Muscle of leg (tissue), 11 donors: ENCODE results near the gene CACNA2D2. TPM values are rescaled to one million over a fixed set of nuclear protein-coding genes. Genes with fewer than 3 reads are reported as not detected.

Source experiments
- DNase-seq: peaks from one replicate; pipeline ENCODE4 v3.0.0; 2013
- H3K27ac ChIP-seq: one replicate; pipeline ENCODE4 v1.5.1; 2013; ENCODE audit warnings: mild to moderate bottlenecking, low read length, control low read depth
- H3K27me3 ChIP-seq: one replicate; pipeline ENCODE4 v1.6.1; 2013; ENCODE audit warnings: low read length; ENCODE audit not compliant: control insufficient read depth, insufficient read depth
- H3K36me3 ChIP-seq: one replicate; pipeline ENCODE4 v1.6.1; 2013; ENCODE audit warnings: low read length; ENCODE audit not compliant: control insufficient read depth, insufficient read depth
- H3K4me1 ChIP-seq: one replicate; pipeline ENCODE4 v1.6.1; 2013; ENCODE audit warnings: low read length; ENCODE audit not compliant: control insufficient read depth, insufficient read depth
- H3K4me3 ChIP-seq: one replicate; pipeline ENCODE4 v1.5.1; 2013; ENCODE audit warnings: low read length, control low read depth
- H3K9me3 ChIP-seq: replicated peaks from 2 replicates; pipeline ENCODE4 v1.6.1; 2013; ENCODE audit warnings: low read depth, low read length; ENCODE audit not compliant: control insufficient read depth
- WGBS: methylation state at CpG from one replicate; pipeline ENCODE4 v1.1.5; 2013; ENCODE audit warnings: missing lambda C conversion rate; ENCODE audit not compliant: insufficient coverage; 5-methylcytosine and 5-hydroxymethylcytosine counted together
- polyA plus RNA-seq, 8 donors: library from polyadenylated mRNA; unstranded; fragments of 120-200 nt; gene quantifications; one replicate each; pipeline versions ENCODE4 v1.2.1 to v1.2.3, GENCODE V29; 2013; ENCODE audit warnings: inconsistent platforms in 1 of 8, low replicate concordance in 1 of 8; ENCODE audit not compliant: insufficient read length in 8 of 8, insufficient read depth in 1 of 8
- total RNA-seq: library from RNA; stranded (reverse); fragments of 120-200 nt; gene quantifications from one replicate; pipeline ENCODE4 v1.2.4, GENCODE V29; 2013

Gene CACNA2D2
- total and polyA plus RNA-seq, 9 donors, result 3.0 to 12.6 (median 9.3) TPM

- no peak for DNase-seq
Observed at GRCh38 chr3:50467919-50468318, 35.5 kb downstream of the CACNA2D2 start.

GRCh38 chr3:50466177-50466576, 37.3 kb downstream of the CACNA2D2 start:
- Histone ChIP-seq H3K4me3 (no peak overlapping the region), H3K36me3 (no peaks in the 10 kb centered on the region), H3K27me3 (no peaks in the 10 kb centered on the region), H3K4me1 (peaks cover 3% of the 10 kb centered on the region), H3K27ac (no peak overlapping the region), H3K9me3 (no peaks in the 10 kb centered on the region)
- DNase-seq, result no peak
- WGBS, result 68% methylated on average over 5 of the region's 6 CpGs

More at GRCh38 chr3:50467919-50468318, 35.5 kb downstream of the CACNA2D2 start:
- Histone ChIP-seq H3K4me1 (peaks cover 6% of the 10 kb centered on the region), H3K27ac (no peak overlapping the region), H3K27me3 (no peaks in the 10 kb centered on the region), H3K4me3 (no peak overlapping the region), H3K9me3 (no peaks in the 10 kb centered on the region), H3K36me3 (no peaks in the 10 kb centered on the region)
- WGBS, result 58% methylated on average over 5 of the region's 10 CpGs

- Histone ChIP-seq H3K4me1 (peaks cover 3% of the 10 kb centered on the region), H3K9me3 (no peaks in the 10 kb centered on the region), H3K36me3 (no peaks in the 10 kb centered on the region), H3K27me3 (no peaks in the 10 kb centered on the region), H3K4me3 (no peak overlapping the region), H3K27ac (no peak overlapping the region)
- DNase-seq, result no peak
- WGBS, result 67% methylated on average over 2 of the region's 6 CpGs
Observed at GRCh38 chr3:50464569-50464968, 38.9 kb downstream of the CACNA2D2 start.

GRCh38 chr3:50459785-50460184, 43.6 kb downstream of the CACNA2D2 start:
- H3K4me3 ChIP-seq, result no peak overlapping the region
- H3K9me3 ChIP-seq, result no peaks in the 10 kb centered on the region
- no peaks in the 10 kb centered on the region for H3K27me3 ChIP-seq
- H3K27ac ChIP-seq, result no peak overlapping the region
- no peak for DNase-seq
- no peaks in the 10 kb centered on the region for H3K36me3 ChIP-seq
- peaks cover 14% of the 10 kb centered on the region for H3K4me1 ChIP-seq
- WGBS, result no CpG with 5 or more reads among the region's 3 CpGs

GRCh38 chr3:50457988-50458387, 45.4 kb downstream of the CACNA2D2 start:
- no peak overlapping the region for H3K4me3 ChIP-seq
- no peaks in the 10 kb centered on the region for H3K9me3 ChIP-seq
- H3K27me3 ChIP-seq, result no peaks in the 10 kb centered on the region
- no peaks in the 10 kb centered on the region for H3K36me3 ChIP-seq
- no peak overlapping the region for H3K27ac ChIP-seq
- peaks cover 23% of the 10 kb centered on the region for H3K4me1 ChIP-seq
- DNase-seq, result no peak
- WGBS, result 83% methylated on average over 6 of the region's 7 CpGs

- Histone ChIP-seq H3K9me3 (no peaks in the 10 kb centered on the region), H3K4me1 (peaks cover 28% of the 10 kb centered on the region), H3K27ac (no peak overlapping the region), H3K27me3 (no peaks in the 10 kb centered on the region), H3K4me3 (no peak overlapping the region), H3K36me3 (no peaks in the 10 kb centered on the region)
- DNase-seq, result no peak
- 63% methylated on average over 19 of the region's 31 CpGs for WGBS
Observed at GRCh38 chr3:50455161-50456018, 48.0 kb downstream of the CACNA2D2 start.

- Histone ChIP-seq H3K27ac (no peak overlapping the region), H3K27me3 (no peaks in the 10 kb centered on the region), H3K9me3 (no peaks in the 10 kb centered on the region), H3K4me1 (peaks cover 33% of the 10 kb centered on the region), H3K36me3 (no peaks in the 10 kb centered on the region), H3K4me3 (no peak overlapping the region)
- 56% methylated on average over 5 of the region's 10 CpGs for WGBS
- DNase-seq, result peak; percentile 27
Observed at GRCh38 chr3:50454481-50455070, 48.9 kb downstream of the CACNA2D2 start.

- 38% methylated on average over 7 of the region's 13 CpGs for WGBS
- H3K4me1 ChIP-seq, result peaks cover 33% of the 10 kb centered on the region
- H3K27me3 ChIP-seq, result no peaks in the 10 kb centered on the region
- DNase-seq, result no peak
- no peak overlapping the region for H3K4me3 ChIP-seq
- H3K9me3 ChIP-seq, result no peaks in the 10 kb centered on the region
- H3K36me3 ChIP-seq, result no peaks in the 10 kb centered on the region
- H3K27ac ChIP-seq, result no peak overlapping the region
Observed at GRCh38 chr3:50453907-50454306, 49.5 kb downstream of the CACNA2D2 start.

- H3K4me3 ChIP-seq, result no peak overlapping the region
- no peaks in the 10 kb centered on the region for H3K36me3 ChIP-seq
- peak; percentile 51 for DNase-seq
- H3K27me3 ChIP-seq, result no peaks in the 10 kb centered on the region
- 23% methylated on average over 15 of the region's 29 CpGs for WGBS
- peaks cover 33% of the 10 kb centered on the region for H3K4me1 ChIP-seq
- no peaks in the 10 kb centered on the region for H3K9me3 ChIP-seq
- peak overlapping the region; percentile 67 for H3K27ac ChIP-seq
Observed at GRCh38 chr3:50450209-50450921, 53.1 kb downstream of the CACNA2D2 start.
